OCI-LY1 (cell line): ENCODE results near the gene ACAP3.

Experiments
- H2AFZ ChIP-seq: fragments of 200-600 bp; sonication (generic), shearing (Covaris generic); 2 replicates; pipeline ENCODE4 v1.6.0; 2014; ENCODE audit warnings: antibody characterized with exemption, mild to moderate bottlenecking, low read length
- H3F3A ChIP-seq: fragments of 200-600 bp; sonication (generic), shearing (Covaris generic); 2 replicates; pipeline ENCODE4 v1.6.0; 2014; ENCODE audit warnings: mild to moderate bottlenecking, antibody characterized with exemption, low read length, moderate library complexity; ENCODE audit not compliant: insufficient read depth
- H3K27ac ChIP-seq: fragments of 200-600 bp; sonication (generic); 2 replicates; pipeline ENCODE4 v1.5.1; 2014; ENCODE audit warnings: low read length, mixed run types, mild to moderate bottlenecking, low read depth; ENCODE audit not compliant: poor library complexity, severe bottlenecking
- H3K27me3 ChIP-seq: fragments of 200-600 bp; sonication (generic); 2 replicates; pipeline ENCODE4 v1.6.0; 2014; ENCODE audit warnings: antibody characterized with exemption, mild to moderate bottlenecking, low read length, moderate library complexity; ENCODE audit not compliant: insufficient read depth
- H3K36me3 ChIP-seq: fragments of 200-600 bp; sonication (generic); 2 replicates; pipeline ENCODE4 v1.6.1; 2014; ENCODE audit warnings: mild to moderate bottlenecking, antibody characterized with exemption, low read length, moderate library complexity, mixed read lengths; ENCODE audit not compliant: insufficient read depth
- H3K4me1 ChIP-seq: fragments of 200-600 bp; sonication (generic); 2 replicates; pipeline ENCODE4 v1.5.1; 2014; ENCODE audit warnings: mild to moderate bottlenecking, low read length, moderate library complexity; ENCODE audit not compliant: insufficient read depth, severe bottlenecking
- H3K4me2 ChIP-seq: fragments of 200-600 bp; sonication (generic), shearing (Covaris generic); 2 replicates; pipeline ENCODE4 v1.6.1; 2014; ENCODE audit warnings: low read length
- H3K4me3 ChIP-seq: fragments of 200-600 bp; sonication (generic); 2 replicates; pipeline ENCODE4 v1.5.1; 2014; ENCODE audit warnings: low read length, low read depth, mild to moderate bottlenecking, mixed read lengths; ENCODE audit not compliant: poor library complexity, severe bottlenecking
- H3K79me2 ChIP-seq: fragments of 200-600 bp; shearing (Covaris generic); 2 replicates; pipeline ENCODE4 v1.6.1; 2016; ENCODE audit warnings: mixed run types, low read length, mixed read lengths; ENCODE audit not compliant: insufficient read depth
- H3K9ac ChIP-seq: fragments of 200-600 bp; sonication (generic), shearing (Covaris generic); 2 replicates; pipeline ENCODE4 v1.6.1; 2014; ENCODE audit warnings: mild to moderate bottlenecking, low read length, mixed read lengths
- H3K9me2 ChIP-seq: fragments of 200-600 bp; sonication (generic), shearing (Covaris generic); 2 replicates; pipeline ENCODE4 v1.6.1; 2014; ENCODE audit warnings: low read depth, mild to moderate bottlenecking, low read length, mixed read lengths
- H3K9me3 ChIP-seq: fragments of 200-600 bp; shearing (Covaris generic); 2 replicates; pipeline ENCODE4 v1.6.1; 2014; ENCODE audit warnings: low read length, mixed read lengths
- H4K20me1 ChIP-seq: fragments of 200-600 bp; sonication (generic), shearing (Covaris generic); 2 replicates; pipeline ENCODE4 v1.6.0; 2016; ENCODE audit warnings: mild to moderate bottlenecking, low read length; ENCODE audit not compliant: insufficient read depth
- CTCF ChIP-seq: fragments of 200-600 bp; sonication (generic), shearing (Covaris generic); IDR thresholded peaks from 2 replicates; pipeline ENCODE4 v1.5.1; 2017; ENCODE audit warnings: mild to moderate bottlenecking, antibody characterized with exemption, low read length, moderate library complexity, mixed read lengths
- EZH2 ChIP-seq: fragments of 200-600 bp; sonication (generic), shearing (Covaris generic); IDR thresholded peaks from 2 replicates; pipeline ENCODE4 v1.8.0; 2017; ENCODE audit warnings: borderline replicate concordance, mixed run types, mild to moderate bottlenecking, antibody characterized with exemption, low read length, moderate library complexity, mixed read lengths

The ACAP3 gene

GRCh38 chr1:1283821-1284220 lies 23.9 kb downstream of the ACAP3 start:
- no peak overlapping the region for H3K9ac ChIP-seq
- H3F3A ChIP-seq = no peaks in the 10 kb centered on the region
- H3K27ac ChIP-seq = no peak overlapping the region
- no peaks in the 10 kb centered on the region for H3K9me3 ChIP-seq
- H3K36me3 ChIP-seq = no peaks in the 10 kb centered on the region
- no peaks in the 10 kb centered on the region; the same call in 1 of the 2 replicates for H3K27me3 ChIP-seq
- H3K4me2 ChIP-seq = no peak overlapping the region
- no peaks in the 10 kb centered on the region for H3K9me2 ChIP-seq
- no peak overlapping the region for H3K4me3 ChIP-seq
- H3K4me1 ChIP-seq = no peaks in the 10 kb centered on the region
- no peak overlapping the region for H2AFZ ChIP-seq
- TF ChIP-seq EZH2 = no peak
- no peak for TF ChIP-seq CTCF
- H3K79me2 ChIP-seq = no peaks in the 10 kb centered on the region
- no peaks in the 10 kb centered on the region for H4K20me1 ChIP-seq

GRCh38 chr1:1282998-1283397 lies 24.7 kb downstream of the ACAP3 start:
- Histone ChIP-seq H4K20me1 (no peaks in the 10 kb centered on the region), H3F3A (no peaks in the 10 kb centered on the region), H3K9me2 (no peaks in the 10 kb centered on the region), H3K9ac (no peak overlapping the region), H3K27ac (no peak overlapping the region), H3K36me3 (no peaks in the 10 kb centered on the region), H3K9me3 (no peaks in the 10 kb centered on the region), H2AFZ (no peak overlapping the region), H3K79me2 (no peaks in the 10 kb centered on the region), H3K4me3 (no peak overlapping the region), H3K27me3 (no peaks in the 10 kb centered on the region; the same call in 1 of the 2 replicates), H3K4me2 (no peak overlapping the region), H3K4me1 (no peaks in the 10 kb centered on the region)
- TF ChIP-seq EZH2 = no peak
- TF ChIP-seq CTCF = no peak

- no peaks in the 10 kb centered on the region for H3K9me3 ChIP-seq
- no peak overlapping the region for H3K9ac ChIP-seq
- no peaks in the 10 kb centered on the region for H3K4me1 ChIP-seq
- no peak overlapping the region for H3K4me2 ChIP-seq
- TF ChIP-seq CTCF = no peak
- TF ChIP-seq EZH2 = no peak
- H4K20me1 ChIP-seq = no peaks in the 10 kb centered on the region
- H2AFZ ChIP-seq = no peak overlapping the region
- no peaks in the 10 kb centered on the region for H3K36me3 ChIP-seq
- no peaks in the 10 kb centered on the region; the same call in 1 of the 2 replicates for H3K27me3 ChIP-seq
- no peak overlapping the region for H3K27ac ChIP-seq
- H3K9me2 ChIP-seq = no peaks in the 10 kb centered on the region
- H3F3A ChIP-seq = no peaks in the 10 kb centered on the region
- H3K4me3 ChIP-seq = no peak overlapping the region
- H3K79me2 ChIP-seq = no peaks in the 10 kb centered on the region
Observed at GRCh38 chr1:1281533-1282321, 26.0 kb downstream of the ACAP3 start.
